T-helper 9 cell (primary cell): ENCODE data around the gene CHD5.

Experiments
- DNase-seq: peaks from one replicate; pipeline ENCODE4 v3.0.0-alpha.2; 2020

Gene CHD5

GRCh38 chr1:6172549-6172948 lies 7.6 kb downstream of the CHD5 start:
- no peak for DNase-seq

DNA sequence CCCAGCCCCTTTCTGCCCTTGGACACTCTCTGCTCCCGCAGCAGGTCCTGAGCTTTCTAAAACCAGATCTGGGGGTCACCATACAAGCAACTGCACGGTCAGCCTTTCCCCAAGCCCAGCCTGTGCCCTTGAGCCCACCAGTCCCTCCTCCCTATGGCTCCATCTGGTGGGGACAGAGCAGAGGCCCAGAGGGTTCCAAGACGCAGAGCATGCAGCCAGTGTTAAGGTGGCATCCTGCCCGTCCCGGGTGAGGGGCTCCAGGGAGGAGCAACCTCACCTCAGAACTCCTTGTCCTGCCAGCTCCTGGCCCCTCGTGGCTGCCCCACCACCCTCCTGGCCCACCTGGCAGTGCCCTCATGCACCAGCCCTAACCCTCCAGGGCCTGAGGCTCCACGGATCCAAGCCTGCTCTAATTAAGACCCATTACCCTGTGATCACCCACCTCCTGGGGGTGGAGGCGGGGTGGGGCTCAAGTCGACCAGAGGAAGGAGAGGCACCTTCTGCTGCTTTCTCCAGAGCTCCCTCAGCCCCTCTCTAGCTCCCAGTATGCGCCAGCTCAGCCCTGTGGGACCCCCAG lies 8.5 kb downstream of the CHD5 start:
- no peak for DNase-seq

GRCh38 chr1:6170742-6171201 lies 9.3 kb downstream of the CHD5 start:
- DNase-seq = no peak

DNA sequence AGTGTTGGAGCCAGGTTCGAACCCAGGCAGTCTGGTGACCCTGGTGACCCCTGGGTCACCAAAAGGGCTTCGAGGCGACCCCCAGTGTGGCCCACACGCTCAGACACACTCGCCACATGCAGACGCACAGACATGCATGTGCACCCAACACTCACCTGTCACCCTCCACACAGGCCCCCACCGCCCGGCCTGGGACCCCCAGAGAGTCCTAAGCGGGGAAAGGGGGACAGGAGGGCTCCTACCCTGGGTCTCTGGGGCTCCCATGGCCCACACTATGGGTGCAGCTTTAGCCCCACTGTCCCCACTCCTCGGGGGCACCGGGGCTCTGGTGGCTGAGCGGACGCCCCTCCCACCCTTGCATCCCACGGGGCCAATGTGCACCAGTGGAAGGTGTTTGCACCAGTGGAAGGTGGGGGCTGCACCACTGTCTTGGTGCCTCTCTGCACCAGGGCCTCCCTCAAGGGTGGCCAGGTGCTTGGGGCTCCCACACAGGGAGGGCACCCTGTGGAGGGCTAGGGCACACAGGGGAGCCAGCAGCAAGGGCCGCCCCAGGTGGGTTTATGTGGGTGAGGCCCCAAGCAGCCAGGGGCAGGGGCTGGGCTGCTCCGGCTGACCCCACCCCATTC lies 9.9 kb downstream of the CHD5 start:
- DNase-seq = no peak

- DNase-seq = no peak
Observed at GRCh38 chr1:6168947-6169586, 11.1 kb downstream of the CHD5 start.

DNA sequence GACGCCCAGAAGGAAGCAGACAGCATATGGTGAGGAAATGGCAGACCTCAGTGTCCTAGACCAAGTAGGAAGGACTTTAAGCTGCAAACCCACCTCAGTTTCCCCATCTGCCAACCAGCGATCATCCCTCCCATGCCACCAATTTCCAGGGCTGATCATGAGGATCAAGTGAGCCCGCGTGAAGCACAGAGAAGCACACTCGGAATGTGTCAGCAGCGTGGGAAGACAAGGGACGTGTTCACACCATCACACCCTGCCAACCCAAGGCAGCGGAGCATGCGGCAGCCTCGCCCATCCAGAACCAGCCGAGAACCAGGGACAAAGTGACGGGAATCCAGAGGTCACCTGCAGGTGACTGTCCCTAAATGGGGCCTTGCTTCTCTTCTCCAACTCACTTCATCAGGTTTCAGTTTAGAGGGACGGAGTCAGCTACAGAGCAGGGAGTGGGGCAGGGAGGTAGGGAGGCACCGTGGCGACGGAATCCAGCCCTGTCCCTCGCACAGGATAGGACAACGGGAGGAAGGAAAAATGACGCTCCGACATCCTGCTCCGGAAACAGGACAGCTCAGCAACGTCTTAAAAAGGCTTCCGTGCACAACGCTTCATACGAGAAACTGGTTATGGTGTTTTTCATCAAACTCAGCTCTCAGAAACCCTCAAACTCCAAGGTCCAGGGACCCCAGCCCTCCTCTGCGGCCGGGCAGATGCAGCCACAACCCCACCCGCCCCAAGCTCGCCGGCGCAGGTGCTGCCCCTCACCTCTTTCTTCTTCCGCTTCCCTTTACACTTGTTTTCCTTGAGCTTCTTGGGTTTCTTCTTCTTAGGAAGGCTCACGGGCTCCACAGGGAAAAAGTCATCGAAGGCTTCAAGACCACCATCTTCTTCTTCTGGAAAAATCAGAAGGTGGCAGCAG lies 12.5 kb downstream of the CHD5 start:
- DNase-seq = no peak

DNA sequence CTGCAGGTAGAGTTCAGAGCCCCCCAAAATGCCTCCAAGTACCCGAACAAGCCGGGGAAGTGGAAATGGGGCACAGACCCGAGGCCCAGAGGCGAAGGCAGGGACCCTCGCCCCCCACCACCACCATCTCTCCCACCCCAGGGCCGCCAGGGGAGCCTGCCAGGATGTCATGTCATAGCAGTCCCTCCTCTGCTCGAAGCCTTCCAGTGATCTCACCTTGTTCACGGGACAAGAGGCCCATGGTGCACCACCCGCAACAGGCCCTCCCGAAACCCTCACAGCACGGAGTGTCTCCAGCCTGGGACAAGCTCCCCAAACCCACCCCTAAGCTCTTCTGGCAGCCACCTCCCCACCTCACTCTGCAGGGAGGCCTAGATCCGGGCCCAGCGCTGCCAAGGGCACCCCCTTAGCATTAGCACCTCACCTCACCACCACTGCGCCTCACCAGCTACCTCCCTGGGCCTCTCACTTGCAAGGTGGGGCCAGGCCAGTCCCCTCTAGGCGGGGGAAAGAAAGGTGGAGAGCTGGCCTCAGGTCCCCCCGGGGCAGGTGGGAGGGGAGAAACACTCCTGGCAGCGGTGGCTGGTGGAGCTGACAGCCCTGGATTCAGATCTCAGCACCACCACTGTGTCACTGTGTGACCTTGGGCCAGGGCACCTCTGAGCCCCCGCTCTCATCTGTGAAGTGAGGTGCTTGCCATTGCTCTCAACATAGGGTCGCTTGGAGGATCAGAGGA lies 13.3 kb downstream of the CHD5 start:
- no peak for DNase-seq

GRCh38 chr1:6166221-6166620 lies 13.9 kb downstream of the CHD5 start:
- no peak for DNase-seq

- DNase-seq = no peak
Observed at GRCh38 chr1:6165441-6165985, 14.6 kb downstream of the CHD5 start.

- DNase-seq = no peak
Observed at GRCh38 chr1:6165027-6165426, 15.1 kb downstream of the CHD5 start.

DNA sequence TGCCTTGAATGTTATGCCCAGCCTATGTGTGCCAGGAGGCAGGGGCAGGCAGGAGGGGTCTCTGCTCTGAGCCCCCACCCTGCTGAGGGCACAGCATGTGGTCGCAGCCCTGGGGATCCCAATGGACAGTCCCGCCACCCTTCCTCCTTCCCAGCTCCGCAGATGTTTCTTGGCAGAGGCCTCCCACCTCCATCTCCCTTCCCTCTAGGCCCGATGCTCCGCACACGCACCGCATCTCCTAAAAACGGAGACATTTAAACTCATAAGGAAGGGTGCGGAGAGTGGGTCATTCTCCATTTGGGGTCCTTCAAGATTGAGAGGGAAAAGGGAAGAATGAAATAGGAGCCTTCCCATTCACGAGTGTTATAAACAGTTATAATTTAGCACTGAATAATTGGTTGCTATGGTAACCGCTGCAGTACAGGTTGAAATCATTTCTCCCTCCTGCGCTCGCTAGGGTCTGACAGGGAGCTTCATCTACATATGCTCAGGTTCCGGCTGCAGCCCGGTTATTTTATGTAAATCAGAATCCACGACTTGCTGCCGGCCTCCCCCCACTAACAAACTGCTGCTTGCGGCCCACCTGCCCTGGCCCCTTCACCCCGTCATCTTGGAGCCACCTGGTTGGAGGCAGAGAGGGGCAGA lies 16.0 kb downstream of the CHD5 start:
- DNase-seq = no peak

DNA sequence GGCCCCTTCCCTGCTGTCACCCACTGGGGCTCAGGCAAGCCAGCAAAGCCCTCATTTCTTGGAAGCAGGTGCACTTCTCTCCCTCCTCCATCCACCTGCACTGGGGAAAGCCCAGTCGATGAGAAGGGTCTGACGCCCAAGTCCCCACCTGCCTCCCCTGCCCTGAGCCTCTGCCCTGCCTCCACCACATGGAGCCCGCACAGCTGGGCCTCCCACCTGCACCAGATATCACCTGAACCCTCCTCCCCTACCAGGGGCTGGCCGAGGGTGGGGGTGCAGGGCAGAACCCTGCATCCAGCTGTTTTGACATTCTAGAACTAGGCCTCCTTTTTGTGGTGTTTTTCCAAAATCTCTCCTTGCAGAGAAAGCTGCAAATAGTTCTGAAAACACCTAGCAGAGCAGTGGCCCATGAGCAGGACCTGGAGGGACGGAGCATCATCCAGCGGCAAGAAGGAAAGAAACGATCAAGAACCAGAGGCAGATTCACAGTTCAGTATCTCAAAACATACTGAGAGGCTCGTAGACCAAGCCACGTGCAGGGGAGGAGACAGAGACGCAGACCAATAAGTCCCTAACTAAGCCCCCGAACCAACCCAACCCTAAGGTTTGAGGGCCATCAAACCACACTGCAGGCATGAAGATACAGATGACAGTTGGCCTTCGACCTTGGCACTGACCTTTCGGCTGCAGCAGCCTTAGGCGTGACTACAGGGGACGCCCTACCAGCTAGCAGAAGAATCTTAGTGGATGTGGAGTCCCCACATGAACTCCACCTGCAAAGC lies 16.7 kb downstream of the CHD5 start:
- no peak for DNase-seq

DNA sequence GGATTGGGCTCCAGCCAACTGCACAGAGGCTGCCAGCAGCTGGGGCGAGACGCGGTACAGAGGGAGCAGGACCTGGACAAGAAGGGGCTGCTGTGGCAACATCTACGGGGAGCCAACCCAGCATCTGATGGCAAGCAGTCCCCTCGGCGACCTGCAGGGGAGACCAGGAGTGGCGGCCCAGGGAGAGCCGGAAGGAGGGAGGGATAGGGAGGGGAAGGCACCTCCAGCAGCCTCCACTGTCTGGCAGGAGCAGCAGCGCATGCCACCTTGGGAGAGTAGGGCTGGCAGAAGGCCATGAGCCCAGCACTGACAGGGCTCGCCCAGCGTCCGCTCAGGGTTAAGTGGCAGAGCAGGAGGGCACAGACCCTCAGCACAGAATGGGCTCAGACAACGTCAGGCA lies 17.3 kb downstream of the CHD5 start:
- no peak for DNase-seq

DNA sequence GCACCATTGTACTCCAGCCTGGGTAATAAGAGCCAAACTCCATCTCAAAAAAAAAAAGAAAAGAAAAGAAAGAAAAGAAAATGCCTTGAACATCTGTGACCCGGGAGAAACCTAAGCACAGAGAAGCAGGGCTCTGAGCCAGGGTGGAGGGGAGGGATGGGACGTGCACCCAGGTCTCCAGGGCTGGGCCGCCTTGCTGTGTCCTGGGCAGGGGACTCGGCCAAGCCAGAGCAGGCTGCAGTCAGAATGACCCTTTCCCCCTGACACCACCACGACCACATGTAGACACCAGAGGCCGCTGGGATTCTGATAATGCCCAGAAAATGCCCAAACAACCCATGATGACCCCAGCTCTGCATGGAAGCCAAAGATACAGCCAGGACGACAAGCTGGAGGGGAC lies 17.8 kb downstream of the CHD5 start:
- DNase-seq = no peak

DNA sequence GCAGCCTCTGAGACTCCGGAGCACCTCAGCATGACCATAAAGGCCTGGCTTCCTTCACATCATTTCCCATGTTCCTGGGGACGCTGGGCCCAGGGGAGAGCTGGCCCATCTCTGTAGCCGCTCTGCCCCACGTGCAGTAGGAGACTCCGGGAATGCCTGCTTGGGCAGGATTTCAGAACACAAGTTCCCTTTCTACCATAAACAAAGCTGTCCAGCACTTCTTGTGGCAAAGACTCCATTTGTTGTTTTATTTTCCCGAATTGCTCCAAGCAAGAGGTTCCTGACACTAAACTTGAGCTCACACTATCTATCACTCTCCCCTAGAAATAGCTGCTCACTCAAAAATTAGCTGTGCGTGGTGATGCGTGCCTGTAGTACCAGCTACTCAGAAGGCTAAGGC lies 21.9 kb downstream of the CHD5 start:
- DNase-seq = no peak

GRCh38 chr1:6157528-6158174 lies 22.5 kb downstream of the CHD5 start:
- no peak for DNase-seq

DNA sequence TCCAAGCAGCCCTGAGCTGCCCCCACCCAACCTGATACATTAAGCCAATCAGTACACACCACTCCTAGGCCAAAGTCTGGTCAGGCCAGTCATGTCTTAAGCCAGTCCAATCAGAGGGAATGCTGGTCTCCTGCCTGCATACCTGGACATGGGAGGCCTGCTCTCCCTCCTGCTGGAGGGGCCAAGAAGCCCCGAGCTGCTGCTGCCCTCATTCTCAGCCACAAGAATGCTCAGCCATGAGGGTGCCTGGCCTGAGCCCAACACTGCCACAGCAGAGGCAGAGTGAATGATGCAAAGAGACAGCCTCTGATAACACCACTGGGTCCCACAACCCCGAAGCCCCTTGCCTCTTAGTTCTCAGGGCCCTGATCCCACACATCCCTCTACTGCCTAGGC lies 23.0 kb downstream of the CHD5 start:
- DNase-seq = no peak

DNA sequence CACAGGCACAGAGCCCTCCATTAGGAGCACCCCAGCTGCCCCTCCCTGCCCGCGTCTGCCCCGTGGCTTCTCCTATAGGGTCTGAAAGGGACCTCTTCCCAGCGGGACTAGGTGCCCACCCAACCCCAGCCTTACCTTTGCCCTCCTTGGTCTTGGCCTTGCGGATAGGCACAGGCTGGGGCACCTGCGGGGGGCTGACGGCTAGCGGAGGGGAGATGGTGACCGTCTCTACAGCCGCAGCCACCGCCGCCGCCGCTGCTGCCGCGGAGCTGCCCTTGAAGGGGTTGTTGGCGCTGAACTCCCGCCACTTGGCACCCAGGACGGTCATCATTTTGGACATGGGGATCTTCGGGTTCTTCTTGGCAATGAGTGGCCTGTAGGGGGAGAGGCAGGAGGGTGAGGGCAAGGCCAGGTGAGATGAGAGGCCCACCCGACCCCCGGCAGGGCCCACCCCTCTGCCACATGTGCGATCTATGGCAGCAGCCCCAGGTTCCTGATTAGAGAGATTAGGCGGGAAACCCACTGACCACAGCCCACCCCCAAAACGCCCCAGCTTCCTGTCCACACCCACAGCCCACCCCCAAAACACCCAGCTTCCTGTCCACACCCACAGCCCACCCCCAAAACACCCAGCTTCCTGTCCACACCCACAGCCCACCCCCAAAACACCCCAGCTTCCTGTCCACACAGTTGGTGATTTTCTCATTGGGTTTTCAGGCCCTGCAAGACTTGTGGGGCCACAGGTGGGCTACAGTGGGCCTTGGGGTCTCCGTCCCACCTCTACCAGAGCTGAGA lies 25.4 kb downstream of the CHD5 start:
- no peak for DNase-seq

GRCh38 chr1:6152882-6153281 lies 27.2 kb downstream of the CHD5 start:
- no peak for DNase-seq

DNA sequence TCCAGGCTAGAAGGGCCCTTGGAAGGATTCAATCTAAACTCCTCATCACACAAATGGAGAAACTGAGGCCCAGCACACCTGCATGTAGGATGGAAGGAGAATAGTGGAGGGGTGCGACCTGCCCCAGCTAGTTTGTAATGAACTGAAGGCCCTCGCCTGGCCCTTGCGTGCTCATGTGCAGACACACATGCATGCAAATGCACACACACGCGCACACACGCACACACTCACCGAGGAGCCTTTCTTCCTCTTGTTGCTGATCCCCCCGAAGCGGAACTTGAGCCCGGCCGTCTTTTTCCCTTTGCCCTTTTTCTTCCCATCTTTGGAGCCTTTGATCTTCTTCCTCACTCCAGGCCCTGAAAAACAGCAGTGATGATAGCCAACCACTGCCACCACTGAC lies 27.9 kb downstream of the CHD5 start:
- DNase-seq = no peak
